Gastrocnemius medialis (tissue), 4 donors: Measurements from ENCODE around the gene LDLRAD4. TPM values are rescaled to one million over a fixed set of nuclear protein-coding genes. Genes with fewer than 3 reads are reported as not detected.

Experiments
- ATAC-seq, 2 donors: fragments of 150-250 bp; one replicate each; pipeline ENCODE4 v1.9.1; 2016
- DNase-seq, 2 donors: peaks; one replicate each; pipeline ENCODE4 v3.0.0-alpha.2; 2019
- H3K27ac ChIP-seq, 4 donors: fragments of 200-600 bp; sonication (generic); 1 replicate in 1 of 4; 2 replicates in 3 of 4; pipeline ENCODE4 v1.5.1; 2016 to 2018; ENCODE audit warnings: mild to moderate bottlenecking in 2 of 4, moderate library complexity in 1 of 4
- H3K27me3 ChIP-seq, 3 donors: fragments of 200-600 bp; sonication (generic) in 2 of 3; 1 replicate in 1 of 3; 2 replicates in 2 of 3; pipeline versions ENCODE4 v1.5.1 to v1.6.0; 2016 to 2019; ENCODE audit warnings: mild to moderate bottlenecking in 1 of 3, moderate library complexity in 1 of 3
- H3K36me3 ChIP-seq, 2 donors: fragments of 200-600 bp; sonication (generic) in 1 of 2; one replicate each; pipeline ENCODE4 v1.5.1; 2017 to 2018
- H3K4me1 ChIP-seq, 2 donors: fragments of 200-600 bp; sonication (generic) in 1 of 2; one replicate each; pipeline ENCODE4 v1.5.1; 2016 to 2017; ENCODE audit warnings: mild to moderate bottlenecking in 2 of 2
- H3K4me3 ChIP-seq, 4 donors: fragments of 200-600 bp; sonication (generic) in 3 of 4; 1 replicate in 1 of 4; 2 replicates in 3 of 4; pipeline ENCODE4 v1.5.1; 2016 to 2019; ENCODE audit warnings: mild to moderate bottlenecking in 2 of 4
- H3K9me3 ChIP-seq, 3 donors: fragments of 200-600 bp; sonication (generic) in 2 of 3; 1 replicate in 1 of 3; 2 replicates in 2 of 3; pipeline ENCODE4 v1.5.1; 2016 to 2019
- CTCF ChIP-seq, 5 experiments: fragments of 450-650 bp in 3 of 5; fragments of 200-600 bp in 2 of 5; sonication (generic) in 2 of 5; IDR thresholded peaks in 4 of 5; conservative IDR thresholded peaks in 1 of 5; 1 replicate in 4 of 5; 2 replicates in 1 of 5; pipeline ENCODE4 v1.5.1; 2016 to 2019; ENCODE audit warnings: antibody characterized with exemption in 5 of 5, mild to moderate bottlenecking in 3 of 5, moderate library complexity in 3 of 5
- POLR2A ChIP-seq, 2 donors: fragments of 450-650 bp; IDR thresholded peaks; one replicate each; pipeline ENCODE4 v1.6.1; 2017; ENCODE audit warnings: antibody characterized with exemption in 2 of 2, mild to moderate bottlenecking in 2 of 2, moderate library complexity in 2 of 2
- in situ Hi-C, 4 donors: fragments of 200-750 bp; cut with MboI; loops; one replicate each; pipeline versions ENCODE4 v1.15.0 to v1.8.0; 2017; ENCODE audit warnings: low sequenced_read_pairs in 4 of 4
- intact Hi-C: fragments of 100-400 bp; cut with DNase I; formaldehyde crosslinking; loops from one replicate; pipeline ENCODE4 v1.15.1; 2023; ENCODE audit warnings: low total_unique reads
- total RNA-seq, 4 donors: library from RNA; depleted of rRNA; stranded (reverse); fragments of >200 nt; gene quantifications; one replicate each; pipeline versions ENCODE4 v1.1.0 to v1.2.3, GENCODE V29; 2016

Gene LDLRAD4
- total RNA-seq, 4 donors from 2014 or later = 3.9 to 11.1 (median 6.5) TPM

GRCh38 chr18:13364721-13365205 is 146.2 kb downstream of the LDLRAD4 start:
- in situ Hi-C loops = loop anchor here in 1 of 4 donors (25.0 kb wide), 1 partner anchor 98 kb away; no protein-coding TSS in a partner anchor
- TF ChIP-seq POLR2A (IDR thresholded peaks at IDR 0.05) = no peak
- TF ChIP-seq CTCF (IDR thresholded peaks at IDR 0.05 in 4 of 5, conservative IDR thresholded peaks at IDR 0.05 in 1 of 5) = no peak
- DNase-seq (no peak), ATAC-seq (no peak)
- Histone ChIP-seq H3K4me3 (no peak overlapping the region), H3K27ac (no peak overlapping the region), H3K9me3 (no peaks in the 10 kb centered on the region), H3K4me1 (no peaks in the 10 kb centered on the region), H3K36me3 (no peaks in the 10 kb centered on the region), H3K27me3 (no peaks in the 10 kb centered on the region)
- intact Hi-C loops = no loop called here

GRCh38 chr18:13366131-13366530 is 147.6 kb downstream of the LDLRAD4 start:
- no peak overlapping the region for H3K4me3 ChIP-seq
- TF ChIP-seq POLR2A (IDR thresholded peaks at IDR 0.05) (no peak), CTCF (IDR thresholded peaks at IDR 0.05 in 4 of 5, conservative IDR thresholded peaks at IDR 0.05 in 1 of 5) (no peak)
- H3K4me1 ChIP-seq = no peaks in the 10 kb centered on the region
- intact Hi-C loops = no loop called here
- H3K9me3 ChIP-seq = no peaks in the 10 kb centered on the region
- no peaks in the 10 kb centered on the region for H3K36me3 ChIP-seq
- no peak overlapping the region for H3K27ac ChIP-seq
- in situ Hi-C loops = loop anchor here in 1 of 4 donors (25.0 kb wide), 1 partner anchor 96 kb away; no protein-coding TSS in a partner anchor
- no peaks in the 10 kb centered on the region for H3K27me3 ChIP-seq
- no peak for DNase-seq
- ATAC-seq = no peak

- Histone ChIP-seq H3K9me3 (no peaks in the 10 kb centered on the region), H3K36me3 (no peaks in the 10 kb centered on the region), H3K4me3 (no peak overlapping the region), H3K4me1 (no peaks in the 10 kb centered on the region), H3K27me3 (no peaks in the 10 kb centered on the region), H3K27ac (no peak overlapping the region)
- in situ Hi-C loops (loop anchor here in 1 of 4 donors (25.0 kb wide), 1 partner anchor 96 kb away; no protein-coding TSS in a partner anchor), intact Hi-C loops (no loop called here)
- DNase-seq = no peak
- TF ChIP-seq CTCF (IDR thresholded peaks at IDR 0.05 in 4 of 5, conservative IDR thresholded peaks at IDR 0.05 in 1 of 5) (no peak), POLR2A (IDR thresholded peaks at IDR 0.05) (no peak)
- no peak for ATAC-seq
Measured at GRCh38 chr18:13366541-13366940, 148.0 kb downstream of the LDLRAD4 start.

- TF ChIP-seq CTCF (IDR thresholded peaks at IDR 0.05 in 4 of 5, conservative IDR thresholded peaks at IDR 0.05 in 1 of 5) (no peak), POLR2A (IDR thresholded peaks at IDR 0.05) (no peak)
- intact Hi-C loops (no loop called here), in situ Hi-C loops (loop anchor here in 1 of 4 donors (25.0 kb wide), 1 partner anchor 95 kb away; no protein-coding TSS in a partner anchor)
- Histone ChIP-seq H3K9me3 (no peaks in the 10 kb centered on the region), H3K4me1 (peaks cover 0 to 5% of the 10 kb centered on the region in 2 donors), H3K27me3 (no peaks in the 10 kb centered on the region), H3K27ac (no peak overlapping the region), H3K4me3 (no peak overlapping the region), H3K36me3 (no peaks in the 10 kb centered on the region)
- DNase-seq (no peak), ATAC-seq (no peak)
Measured at GRCh38 chr18:13366962-13367892, 148.7 kb downstream of the LDLRAD4 start.
